Thymus (tissue), 11 donors: ENCODE measurements around the gene NDUFS6. TPM values are rescaled to one million over a fixed set of nuclear protein-coding genes. Genes with fewer than 3 reads are reported as not detected.

Source experiments
- DNase-seq, 9 donors: peaks; one replicate each; pipeline ENCODE4 v3.0.0-alpha.2; 2013; ENCODE audit warnings: low spot score in 9 of 9, low read depth in 6 of 9, missing footprints in 1 of 9
- H3K27ac ChIP-seq, 2 donors: one replicate each; pipeline ENCODE4 v1.5.1; 2013; ENCODE audit warnings: control low read depth in 1 of 2, low read depth in 1 of 2, low read length in 1 of 2, mild to moderate bottlenecking in 1 of 2, moderate library complexity in 1 of 2
- H3K27me3 ChIP-seq, 2 donors: one replicate each; pipeline ENCODE4 v1.5.1; 2013; ENCODE audit warnings: low read length in 1 of 2; ENCODE audit not compliant: control insufficient read depth in 2 of 2, insufficient read depth in 1 of 2
- H3K36me3 ChIP-seq, 2 donors: one replicate each; pipeline ENCODE4 v1.5.1; 2013; ENCODE audit warnings: low read length in 1 of 2, mild to moderate bottlenecking in 1 of 2, moderate library complexity in 1 of 2; ENCODE audit not compliant: control insufficient read depth in 2 of 2, insufficient read depth in 2 of 2
- H3K4me1 ChIP-seq, 2 donors: one replicate each; pipeline ENCODE4 v1.5.1; 2013; ENCODE audit warnings: low read length in 2 of 2; ENCODE audit not compliant: control insufficient read depth in 2 of 2, insufficient read depth in 2 of 2
- H3K4me3 ChIP-seq, 2 donors: one replicate each; pipeline ENCODE4 v1.5.1; 2013; ENCODE audit warnings: low read length in 2 of 2, control low read depth in 1 of 2, mild to moderate bottlenecking in 1 of 2
- H3K9me3 ChIP-seq, 2 donors: one replicate each; pipeline ENCODE4 v1.5.1; 2013; ENCODE audit warnings: low read length in 1 of 2, mild to moderate bottlenecking in 1 of 2; ENCODE audit not compliant: control insufficient read depth in 2 of 2, insufficient read depth in 1 of 2
- WGBS: extraction: QIAGEN DNeasy Blood & Tissue Kit; methylation state at CpG from one replicate; pipeline ENCODE4 v1.1.7; 2013; 5-methylcytosine and 5-hydroxymethylcytosine counted together
- polyA plus RNA-seq: library from polyadenylated mRNA; stranded (reverse); fragments of 200-250 nt; gene quantifications from one replicate; pipeline ENCODE4 v1.2.3, GENCODE V29; 2013
- total RNA-seq: library from RNA; stranded (reverse); fragments of 120-200 nt; gene quantifications from one replicate; pipeline ENCODE4 v1.2.4, GENCODE V29; 2013
- donor health status: healthy.

NDUFS6 gene
- total and polyA plus RNA-seq, 2 donors, result 42.8 to 55.0 TPM

GRCh38 chr5:1806199-1806598 is 5.0 kb downstream of the NDUFS6 start:
- no peaks in the 10 kb centered on the region for H3K27me3 ChIP-seq
- 91% methylated on average over 15 of the region's 15 CpGs for WGBS
- no peaks in the 10 kb centered on the region for H3K9me3 ChIP-seq
- peaks cover 73 to 74% of the 10 kb centered on the region in 2 donors for H3K36me3 ChIP-seq
- H3K4me3 ChIP-seq, result no peak overlapping the region
- H3K27ac ChIP-seq, result no peak overlapping the region
- no peak for DNase-seq
- H3K4me1 ChIP-seq, result peaks cover 0 to 4% of the 10 kb centered on the region in 2 donors

- DNase-seq, result no peak
- Histone ChIP-seq H3K4me3 (no peak overlapping the region), H3K4me1 (peaks cover 0 to 2% of the 10 kb centered on the region in 2 donors), H3K36me3 (peaks cover 73 to 77% of the 10 kb centered on the region in 2 donors), H3K9me3 (no peaks in the 10 kb centered on the region), H3K27me3 (no peaks in the 10 kb centered on the region), H3K27ac (no peak overlapping the region)
- WGBS, result 92% methylated on average over 16 of the region's 16 CpGs
Measured at GRCh38 chr5:1806974-1807373, 5.8 kb downstream of the NDUFS6 start.

GRCh38 chr5:1807451-1808185 is 6.4 kb downstream of the NDUFS6 start:
- DNase-seq, result no peak
- Histone ChIP-seq H3K9me3 (no peaks in the 10 kb centered on the region), H3K27me3 (no peaks in the 10 kb centered on the region), H3K36me3 (peaks cover 73 to 80% of the 10 kb centered on the region in 2 donors), H3K4me3 (no peak overlapping the region), H3K27ac (no peak overlapping the region), H3K4me1 (no peaks in the 10 kb centered on the region)
- WGBS, result 96% methylated on average over 20 of the region's 20 CpGs

DNA sequence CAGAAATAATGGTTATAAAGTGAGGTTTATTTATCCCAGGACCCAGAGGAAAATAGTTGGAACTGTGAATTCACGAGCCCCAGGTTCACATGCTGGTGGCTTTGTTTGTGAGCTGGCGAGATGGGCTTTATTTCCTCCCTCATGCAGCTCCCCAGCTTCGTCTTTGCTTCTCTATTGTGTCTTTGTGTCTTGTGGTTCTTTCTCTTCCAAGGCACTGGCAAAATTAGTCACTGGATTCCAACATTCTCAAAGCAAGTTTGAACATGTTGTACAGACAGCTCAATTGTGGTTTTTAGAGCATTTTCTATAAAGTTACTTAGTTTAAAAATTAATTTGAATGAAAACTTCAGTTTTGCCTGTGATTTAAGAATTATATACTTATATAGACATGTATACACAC is 7.2 kb downstream of the NDUFS6 start:
- H3K27ac ChIP-seq, result no peak overlapping the region
- peaks cover 72 to 81% of the 10 kb centered on the region in 2 donors for H3K36me3 ChIP-seq
- H3K9me3 ChIP-seq, result no peaks in the 10 kb centered on the region
- 61% methylated on average over 3 of the region's 3 CpGs for WGBS
- no peaks in the 10 kb centered on the region for H3K27me3 ChIP-seq
- no peaks in the 10 kb centered on the region for H3K4me1 ChIP-seq
- DNase-seq, result no peak
- H3K4me3 ChIP-seq, result no peak overlapping the region

DNA sequence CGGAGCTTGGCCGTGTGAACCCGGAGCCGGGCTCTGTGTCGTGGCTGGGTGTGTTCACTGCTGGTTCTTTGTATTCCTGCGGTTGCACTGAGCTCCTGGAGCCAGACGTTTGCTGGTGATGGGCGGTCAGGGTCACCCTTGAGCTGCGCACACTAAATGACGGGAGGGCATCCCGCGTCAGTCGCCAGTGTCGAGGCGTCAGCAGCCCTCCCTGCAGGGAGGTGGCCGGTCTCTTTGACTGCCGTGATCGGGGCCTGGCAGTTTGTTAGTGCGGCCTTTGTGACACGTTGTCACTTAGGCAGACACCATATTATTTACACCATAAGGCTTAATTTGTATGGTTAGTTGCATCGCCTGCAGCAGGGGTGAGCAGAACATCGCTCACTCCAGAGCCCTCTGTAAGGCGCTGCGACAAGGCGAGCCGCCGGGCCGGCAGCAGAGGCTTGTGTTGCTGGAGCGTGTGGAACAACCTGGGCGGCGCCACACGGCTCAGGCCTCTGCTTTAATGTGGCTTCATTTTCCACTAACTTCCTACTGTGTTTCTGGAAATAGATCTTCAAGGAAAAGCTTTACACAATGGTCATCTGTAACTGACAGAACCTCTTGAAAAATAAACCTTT is 8.3 kb downstream of the NDUFS6 start:
- DNase-seq, result no peak
- Histone ChIP-seq H3K9me3 (no peaks in the 10 kb centered on the region), H3K4me3 (no peak overlapping the region), H3K36me3 (peaks cover 72 to 81% of the 10 kb centered on the region in 2 donors), H3K27ac (no peak overlapping the region), H3K27me3 (no peaks in the 10 kb centered on the region), H3K4me1 (no peaks in the 10 kb centered on the region)
- WGBS, result 96% methylated on average over 32 of the region's 32 CpGs

- no peak overlapping the region for H3K4me3 ChIP-seq
- peaks cover 72 to 79% of the 10 kb centered on the region in 2 donors for H3K36me3 ChIP-seq
- no peaks in the 10 kb centered on the region for H3K4me1 ChIP-seq
- no peaks in the 10 kb centered on the region for H3K27me3 ChIP-seq
- H3K9me3 ChIP-seq, result no peaks in the 10 kb centered on the region
- no peak overlapping the region for H3K27ac ChIP-seq
- 97% methylated on average over 10 of the region's 10 CpGs for WGBS
- no peak for DNase-seq
Measured at GRCh38 chr5:1810581-1811101, 9.4 kb downstream of the NDUFS6 start.

DNA sequence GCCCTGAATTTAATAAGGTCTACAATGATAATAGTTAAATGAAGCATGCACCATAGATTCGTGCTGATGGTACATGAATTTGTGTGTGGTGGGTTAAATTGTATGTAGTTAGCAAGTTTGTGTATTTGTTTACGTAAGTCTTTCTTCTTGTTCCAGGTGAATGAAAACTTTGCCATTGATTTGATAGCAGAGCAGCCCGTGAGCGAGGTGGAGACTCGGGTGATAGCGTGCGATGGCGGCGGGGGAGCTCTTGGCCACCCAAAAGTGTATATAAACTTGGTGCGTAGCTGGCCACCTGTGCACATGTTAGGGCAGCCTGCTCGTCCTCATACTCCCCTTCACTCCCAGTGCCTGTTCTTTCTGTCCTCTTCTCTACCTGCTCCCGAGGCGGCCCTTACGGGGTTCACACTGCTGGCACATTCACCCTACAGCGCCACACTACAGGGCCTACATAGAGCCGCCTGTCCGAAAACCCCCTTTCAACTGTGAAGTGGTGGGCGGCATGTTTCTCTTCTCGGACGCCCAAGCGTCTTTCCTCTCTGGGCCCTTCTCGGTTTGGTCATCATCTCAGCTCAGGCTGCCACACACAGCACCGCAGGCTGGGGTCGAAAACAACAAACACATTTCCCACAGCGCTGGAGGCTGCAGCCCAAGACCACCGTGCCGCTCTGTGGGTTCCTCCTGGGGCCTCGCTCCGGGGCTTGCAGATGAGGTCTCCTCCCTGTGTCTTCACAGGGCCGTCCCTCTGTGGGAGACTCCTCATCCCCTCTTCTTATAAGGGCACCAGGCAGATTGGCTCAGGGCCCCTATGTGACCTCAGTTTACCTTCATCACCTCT is 13.2 kb downstream of the NDUFS6 start:
- 98% methylated on average over 30 of the region's 30 CpGs for WGBS
- no peak for DNase-seq
- Histone ChIP-seq H3K4me1 (no peaks in the 10 kb centered on the region), H3K4me3 (no peak overlapping the region), H3K36me3 (peaks cover 72 to 76% of the 10 kb centered on the region in 2 donors), H3K27ac (no peak overlapping the region), H3K9me3 (no peaks in the 10 kb centered on the region), H3K27me3 (no peaks in the 10 kb centered on the region)

DNA sequence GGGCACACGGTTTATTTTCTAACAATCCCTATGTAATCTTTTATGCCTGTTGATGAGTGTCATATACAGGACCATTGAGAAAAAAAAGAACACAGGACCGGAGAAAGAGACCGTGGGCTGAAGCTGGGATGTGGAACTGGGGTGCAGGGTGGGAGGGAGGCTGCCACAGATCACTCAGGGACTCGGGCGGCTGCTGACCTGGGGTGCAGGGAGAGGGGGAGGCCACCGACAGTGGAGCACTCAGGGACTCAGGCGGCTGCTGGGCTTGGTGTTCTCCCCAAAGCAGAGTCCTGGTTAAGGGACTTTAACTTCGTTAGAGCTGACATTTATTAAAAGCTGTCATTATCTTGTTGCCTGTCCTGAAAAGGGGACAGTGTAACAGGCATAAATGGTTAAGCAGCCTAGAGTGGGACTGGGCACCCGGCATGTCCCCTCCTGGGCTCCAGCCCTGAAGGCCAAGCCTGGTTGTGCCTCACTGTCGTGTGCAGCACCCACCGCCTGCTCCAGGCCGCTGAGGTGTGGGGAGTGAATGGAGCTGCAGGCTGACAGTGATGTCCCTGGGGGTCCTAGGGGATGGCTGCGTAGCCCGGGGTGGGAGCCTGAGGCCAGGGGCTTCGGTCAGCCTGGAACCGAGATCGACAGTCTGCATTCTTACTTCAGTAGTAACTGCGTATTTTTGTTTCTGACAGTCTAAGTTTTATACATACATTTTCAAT is 14.0 kb downstream of the NDUFS6 start:
- Histone ChIP-seq H3K27me3 (no peaks in the 10 kb centered on the region), H3K36me3 (peaks cover 66 to 70% of the 10 kb centered on the region in 2 donors), H3K4me3 (no peak overlapping the region), H3K4me1 (no peaks in the 10 kb centered on the region), H3K9me3 (no peaks in the 10 kb centered on the region), H3K27ac (no peak overlapping the region)
- 98% methylated on average over 18 of the region's 18 CpGs for WGBS
- no peak for DNase-seq
